T-cell (primary cell): ENCODE measurements around the gene MCF2L. TPM values are rescaled to one million over a fixed set of nuclear protein-coding genes. Genes with fewer than 3 reads are reported as not detected.
"Not testable (repeated sequence)": the region's sequence is repeated elsewhere in the genome, so short reads cannot be mapped to it uniquely, and the experiment has no call there.

Source experiments
- ATAC-seq, 4 experiments: fragments of 200-7000 bp in 3 of 4; fragments of 150-1000 bp in 1 of 4; cut with Tn5 transposase; replicated peaks in 1 of 4; 1 replicate in 3 of 4; 2 replicates in 1 of 4; pipeline ENCODE4 v1.10.0; 2021; ENCODE audit warnings: moderate library complexity in 3 of 4, mild to moderate bottlenecking in 2 of 4, moderate number of reproducible peaks in 1 of 4
- CTCF ChIA-PET, 2 donors: fragments of 300-600 bp; sonication (Branson Sonifier 250); formaldehyde crosslinking; loops; one replicate each; lab custom pipeline; 2022; ENCODE audit warnings: antibody characterized with exemption in 2 of 2; lab: Charles Lee
- POLR2A ChIA-PET, 2 donors: fragments of 300-600 bp; sonication (Branson Sonifier 250); formaldehyde crosslinking; loops; one replicate each; lab custom pipeline; 2022; ENCODE audit warnings: antibody characterized with exemption in 2 of 2; lab: Charles Lee
- DNase-seq, 35 experiments: peaks; one replicate each; pipeline versions ENCODE4 v3.0.0 to v3.0.0-alpha.2; 2013 to 2023
- H3K27ac ChIP-seq: one replicate; pipeline ENCODE4 v1.5.1; 2013; ENCODE audit warnings: low read length
- H3K27me3 ChIP-seq, 2 experiments: replicated peaks in 1 of 2; 1 replicate in 1 of 2; 2 replicates in 1 of 2; pipeline versions ENCODE4 v1.6.1 to v1.7.0; 2013; ENCODE audit warnings: low read length in 1 of 2, mixed read lengths in 1 of 2; ENCODE audit not compliant: control insufficient read depth in 2 of 2, insufficient read depth in 2 of 2; ENCODE audit errors: extremely low read depth in 1 of 2
- H3K36me3 ChIP-seq, 2 donors: 1 replicate in 1 of 2; 2 replicates in 1 of 2; pipeline versions ENCODE4 v1.6.1 to v1.7.0; 2013; ENCODE audit warnings: low read length in 1 of 2; ENCODE audit not compliant: control insufficient read depth in 2 of 2, insufficient read depth in 1 of 2; ENCODE audit errors: extremely low read depth in 1 of 2
- H3K4me1 ChIP-seq, 2 experiments: 1 replicate in 1 of 2; 2 replicates in 1 of 2; pipeline versions ENCODE4 v1.6.1 to v1.7.0; 2013; ENCODE audit warnings: low read length in 2 of 2, mixed read lengths in 1 of 2; ENCODE audit not compliant: insufficient read depth in 2 of 2, control insufficient read depth in 1 of 2; ENCODE audit errors: extremely low read depth in 1 of 2
- H3K4me3 ChIP-seq, 2 donors: 1 replicate in 1 of 2; 2 replicates in 1 of 2; pipeline versions ENCODE4 v1.5.1 to v1.7.0; 2013; ENCODE audit warnings: mild to moderate bottlenecking in 2 of 2, low read length in 1 of 2, moderate library complexity in 1 of 2; ENCODE audit not compliant: control insufficient read depth in 1 of 2; ENCODE audit errors: extremely low read depth in 1 of 2
- H3K9me3 ChIP-seq: 2 replicates; pipeline ENCODE4 v1.7.0; 2013
- H3K27ac Mint-ChIP-seq, 2 donors: one replicate each; pipeline ENCODE4 v1.8.0; 2020 to 2021; ENCODE audit warnings: mild to moderate bottlenecking in 2 of 2, mixed read lengths in 2 of 2
- H3K27me3 Mint-ChIP-seq, 2 donors: one replicate each; pipeline ENCODE4 v1.8.0; 2021 to 2022; ENCODE audit warnings: mixed read lengths in 2 of 2
- H3K36me3 Mint-ChIP-seq: one replicate; pipeline ENCODE4 v1.8.0; 2021; ENCODE audit warnings: mixed read lengths
- H3K4me1 Mint-ChIP-seq, 3 donors: one replicate each; pipeline ENCODE4 v1.8.0; 2020 to 2022; ENCODE audit warnings: mixed read lengths in 3 of 3, mild to moderate bottlenecking in 1 of 3
- H3K4me3 Mint-ChIP-seq, 3 donors: one replicate each; pipeline ENCODE4 v1.8.0; 2020 to 2022; ENCODE audit warnings: mild to moderate bottlenecking in 3 of 3, mixed read lengths in 3 of 3, moderate library complexity in 3 of 3
- H3K9me3 Mint-ChIP-seq, 3 donors: one replicate each; pipeline ENCODE4 v1.8.0; 2020 to 2022; ENCODE audit warnings: mixed read lengths in 3 of 3
- WGBS: methylation state at CpG from one replicate; pipeline ENCODE4 v1.1.5; 2013; ENCODE audit warnings: missing lambda C conversion rate; ENCODE audit not compliant: insufficient coverage; 5-methylcytosine and 5-hydroxymethylcytosine counted together
- total RNA-seq, 35 experiments: library from RNA in 6 of 35; stranded (reverse) in 6 of 35; fragments of 120-200 nt in 1 of 35; gene quantifications; one replicate each; pipeline versions ENCODE4 v1.2.1 to v1.2.4 and lab custom pipeline; 2013 to 2026

The MCF2L gene
- total RNA-seq, 5 donors from 2014 or later (not counting 1 experiment from before 2014, with no cell fraction given), result 18.2 to 30.0 (median 24.7) TPM

DNA sequence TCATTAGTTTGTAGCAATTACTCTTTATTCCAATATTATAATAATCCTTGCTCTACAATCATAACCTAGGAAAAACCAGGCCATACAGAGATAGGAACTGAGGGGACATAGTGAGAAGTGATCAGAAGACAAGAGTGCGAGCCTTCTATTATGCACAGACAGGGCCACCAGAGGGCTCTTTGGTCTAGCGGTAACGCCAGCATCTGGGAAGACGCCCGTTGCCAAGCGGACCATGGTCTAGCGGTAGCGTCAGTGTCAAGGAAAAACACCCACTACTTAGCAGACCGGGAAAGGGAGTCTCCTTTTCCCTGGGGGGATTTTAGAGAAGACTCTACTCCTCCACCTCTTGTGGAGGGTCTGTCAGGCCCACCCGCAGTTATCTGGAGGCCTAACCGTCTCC lies 27.2 kb upstream of the MCF2L start:
- not testable (repeated sequence) for ATAC-seq, H3K9me3 ChIP-seq
- CTCF ChIA-PET, result interaction anchor here in 1 of 2 donors (1.6 kb wide), 1 partner anchor 88 kb away, joined by 15 read pairs; no protein-coding TSS in a partner anchor

DNA sequence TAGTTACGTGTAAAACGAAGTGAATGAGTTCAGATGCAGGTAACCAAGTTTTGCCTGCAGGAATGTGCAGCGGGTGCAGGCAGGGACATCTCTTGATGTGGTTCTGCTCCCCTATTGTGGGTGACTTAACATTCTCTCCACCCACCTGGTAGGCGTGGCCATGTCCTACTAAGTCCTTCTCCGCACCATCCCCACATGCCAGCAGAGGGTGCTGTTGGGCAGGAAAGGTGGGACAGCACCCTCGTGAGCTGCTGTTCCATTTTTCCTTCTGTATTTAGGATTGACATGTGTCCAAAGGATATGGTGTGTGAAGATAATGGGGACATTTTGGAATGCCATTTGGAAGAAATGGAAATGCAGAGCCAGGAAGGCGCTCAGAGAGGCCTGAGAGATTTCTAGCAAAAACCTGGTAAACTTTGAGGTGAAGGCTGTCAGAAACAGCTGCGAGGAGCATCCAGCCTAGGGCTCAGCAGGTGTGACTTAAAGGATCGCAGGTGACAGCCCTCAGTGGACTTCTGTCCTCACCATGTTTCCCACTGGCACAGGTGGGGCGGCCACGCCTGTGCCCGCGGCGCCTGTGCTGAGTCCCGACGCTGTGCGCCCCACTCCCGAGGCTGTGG lies 26.2 kb upstream of the MCF2L start:
- no peaks in the 10 kb centered on the region for H3K36me3 ChIP-seq
- H3K27me3 ChIP-seq, result peaks cover 0 to 39% of the 10 kb centered on the region in 2 experiments
- H3K4me1 Mint-ChIP-seq, result peaks cover 8 to 11% (median 10%) of the 10 kb centered on the region in 3 donors
- ChIA-PET CTCF (interaction anchor here (0.6 to 1.6 kb wide), 7 partner anchors 35 to 451 kb away, joined by 3 to 15 read pairs (median 3); no protein-coding TSS in a partner anchor), POLR2A (no interaction called here)
- H3K4me3 Mint-ChIP-seq, result peak overlapping the region; percentile 80 to 90 (median 89)
- H3K4me1 ChIP-seq, result peaks cover 7 to 17% of the 10 kb centered on the region in 2 experiments
- ATAC-seq (peak; percentile 94 to 98 (median 96)), DNase-seq (peak; percentile 83 to 98 (median 94))
- H3K4me3 ChIP-seq, result peak overlapping the region; percentile 36 to 82
- no peaks in the 10 kb centered on the region for H3K36me3 Mint-ChIP-seq
- H3K9me3 ChIP-seq, result no peaks in the 10 kb centered on the region
- peaks cover 23 to 27% of the 10 kb centered on the region in 2 donors for H3K27me3 Mint-ChIP-seq
- H3K9me3 Mint-ChIP-seq, result peaks cover 0 to under 1% (median 0%) of the 10 kb centered on the region in 3 donors
- H3K27ac ChIP-seq, result no peak overlapping the region
- H3K27ac Mint-ChIP-seq, result no peak overlapping the region
- under 1% methylated on average over 13 of the region's 18 CpGs for WGBS

More for the DNA sequence above, 27.2 kb upstream of the MCF2L start:
- H3K4me3 ChIP-seq, H3K36me3 Mint-ChIP-seq, POLR2A ChIA-PET, H3K27ac Mint-ChIP-seq, H3K27ac ChIP-seq, H3K4me3 Mint-ChIP-seq, H3K36me3 ChIP-seq, H3K9me3 Mint-ChIP-seq, DNase-seq: not testable (repeated sequence)
- 45% methylated on average over 2 of the region's 11 CpGs for WGBS
- peaks cover 7 to 17% of the 10 kb centered on the region in 2 experiments for H3K4me1 ChIP-seq
- peaks cover 8 to 11% (median 10%) of the 10 kb centered on the region in 3 donors for H3K4me1 Mint-ChIP-seq
- H3K27me3 Mint-ChIP-seq, result peaks cover 23 to 27% of the 10 kb centered on the region in 2 donors
- peaks cover 0 to 40% of the 10 kb centered on the region in 2 experiments for H3K27me3 ChIP-seq

DNA sequence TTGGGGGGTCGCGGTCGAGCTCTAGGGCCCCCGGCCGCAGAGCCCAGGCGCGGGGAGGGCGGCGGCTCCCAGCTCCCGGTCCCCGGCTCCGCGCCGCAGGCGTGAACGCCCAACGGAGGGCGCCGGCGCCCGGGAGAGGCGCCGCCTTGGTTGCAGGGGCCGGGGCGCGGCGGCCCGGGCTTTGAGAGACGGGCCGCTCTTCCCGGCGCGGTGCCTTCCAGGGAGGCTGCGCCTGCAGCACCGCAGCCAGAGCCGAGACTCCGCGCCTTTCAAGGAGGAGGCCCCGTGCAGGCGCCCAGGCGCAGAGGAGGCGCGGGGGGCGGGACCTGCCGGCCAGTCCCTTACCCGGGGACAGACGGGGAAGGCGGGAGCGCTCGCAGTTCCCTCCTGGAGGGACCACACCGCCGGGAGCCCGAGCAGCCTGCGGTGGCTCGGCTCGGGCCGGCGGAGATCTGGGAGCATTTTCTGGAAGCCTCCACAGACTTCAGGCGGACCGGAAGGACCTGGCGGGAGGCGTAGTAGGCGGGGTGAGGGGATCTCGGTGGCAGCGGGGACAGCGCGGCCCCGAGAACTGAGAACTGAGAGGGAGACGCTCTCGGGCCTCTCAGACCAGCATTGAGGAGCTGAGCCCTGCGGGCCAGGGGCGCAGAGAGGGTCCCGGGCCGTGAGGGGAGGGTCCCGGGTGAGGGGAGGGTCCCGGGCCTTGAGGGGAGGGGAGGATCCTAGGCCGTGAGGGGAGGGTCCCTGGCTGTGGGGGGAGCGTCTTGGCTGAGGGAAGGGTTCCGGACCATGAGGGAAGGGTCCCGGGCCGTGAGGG lies 25.5 kb upstream of the MCF2L start:
- H3K27me3 Mint-ChIP-seq, result peaks cover 26 to 27% of the 10 kb centered on the region in 2 donors
- CTCF ChIA-PET, result interaction anchor here (0.6 to 1.6 kb wide), 7 partner anchors 34 to 451 kb away, joined by 3 to 15 read pairs (median 3); no protein-coding TSS in a partner anchor
- H3K36me3 ChIP-seq, result no peaks in the 10 kb centered on the region

DNA sequence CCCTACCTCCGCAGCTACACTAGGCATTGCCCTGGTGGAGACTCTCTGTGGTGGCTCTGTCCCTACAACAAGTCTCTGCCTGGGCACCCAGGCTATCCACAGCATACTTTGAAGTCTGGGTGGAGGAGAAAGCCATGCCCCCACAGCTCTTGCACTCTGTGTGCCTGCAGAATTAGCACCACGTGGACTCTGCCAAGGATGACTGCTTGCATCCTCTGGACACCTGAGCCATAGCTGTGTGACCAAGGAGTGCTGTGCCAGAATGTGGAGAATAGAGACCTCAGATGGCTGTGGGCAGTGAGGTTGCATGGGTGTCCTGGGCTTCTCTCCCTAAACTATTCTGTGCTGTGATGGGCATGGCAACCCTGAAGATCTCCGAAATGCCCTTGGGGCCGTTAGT lies 21.2 kb upstream of the MCF2L start:
- 69% methylated on average over 2 of the region's 4 CpGs for WGBS
- ChIA-PET POLR2A (no interaction called here), CTCF (no interaction called here)
- no peak overlapping the region for H3K27ac ChIP-seq
- ATAC-seq (no peak), DNase-seq (no peak)
- Mint-ChIP-seq H3K4me3 (no peak overlapping the region), H3K9me3 (no peaks in the 10 kb centered on the region), H3K36me3 (no peaks in the 10 kb centered on the region), H3K27ac (no peak overlapping the region), H3K4me1 (peaks cover 1 to 5% (median 2%) of the 10 kb centered on the region in 3 donors), H3K27me3 (peaks cover 15 to 33% of the 10 kb centered on the region in 2 donors)
- peaks cover 4 to 11% of the 10 kb centered on the region in 2 experiments for H3K4me1 ChIP-seq
- no peaks in the 10 kb centered on the region for H3K9me3 ChIP-seq
- H3K36me3 ChIP-seq, result no peaks in the 10 kb centered on the region
- peaks cover 0 to 16% of the 10 kb centered on the region in 2 experiments for H3K27me3 ChIP-seq
- no peak overlapping the region for H3K4me3 ChIP-seq

More for the DNA sequence above, 25.5 kb upstream of the MCF2L start:
- WGBS, result 3% methylated on average over 81 of the region's 81 CpGs
- Histone ChIP-seq H3K4me1 (peaks cover 7 to 17% of the 10 kb centered on the region in 2 experiments), H3K9me3 (no peaks in the 10 kb centered on the region), H3K4me3 (peak overlapping the region; percentile 53 to 82), H3K27ac (no peak overlapping the region), H3K27me3 (peaks cover 0 to 33% of the 10 kb centered on the region in 2 experiments)
- Mint-ChIP-seq H3K4me3 (peak overlapping the region; percentile 62 to 66 (median 65)), H3K9me3 (no peaks in the 10 kb centered on the region), H3K36me3 (no peaks in the 10 kb centered on the region), H3K4me1 (peaks cover 8 to 11% (median 10%) of the 10 kb centered on the region in 3 donors), H3K27ac (no peak overlapping the region)
- POLR2A ChIA-PET, result no interaction called here
- DNase-seq (peak in 10 of 35 experiments; percentile 6 to 28 (median 12)), ATAC-seq (peak; percentile 19 to 47 (median 35))

DNA sequence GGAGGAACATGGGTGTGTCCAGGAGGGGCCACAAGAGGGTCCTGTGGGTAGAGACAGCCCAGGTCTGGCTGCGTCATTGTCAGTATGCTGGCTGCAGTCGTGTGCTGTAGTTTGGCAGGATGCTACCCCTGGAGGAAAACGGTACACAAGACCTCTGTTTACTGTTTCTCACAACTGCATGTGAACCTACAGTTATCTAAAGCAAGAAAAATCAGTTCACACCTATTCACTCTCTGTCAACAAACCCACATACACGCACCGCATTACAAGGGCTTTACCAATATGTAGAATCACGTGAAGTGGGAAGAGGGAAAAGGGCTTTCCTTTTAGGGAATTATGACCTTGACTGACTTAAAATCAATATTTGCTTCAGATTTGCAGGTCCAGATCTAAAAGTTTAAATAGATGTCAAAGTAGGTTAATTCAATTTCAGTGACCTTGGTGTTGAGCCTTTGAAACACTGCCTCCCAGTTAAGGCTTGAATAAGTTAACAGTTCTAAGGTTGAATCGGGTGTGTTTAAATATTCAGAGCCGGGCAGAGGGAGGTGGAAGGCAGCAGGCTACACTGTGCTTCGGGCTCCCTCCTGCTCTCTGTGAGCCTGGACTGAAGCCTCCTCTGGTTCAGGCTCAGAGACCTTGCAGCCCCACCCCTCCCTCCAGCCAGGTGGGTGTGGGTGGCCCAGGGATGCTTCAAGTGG lies 17.2 kb upstream of the MCF2L start:
- ChIA-PET POLR2A (no interaction called here), CTCF (no interaction called here)
- Mint-ChIP-seq H3K36me3 (no peaks in the 10 kb centered on the region), H3K4me1 (no peaks in the 10 kb centered on the region), H3K4me3 (no peak overlapping the region), H3K27ac (no peak overlapping the region), H3K27me3 (peaks cover 7 to 23% of the 10 kb centered on the region in 2 donors), H3K9me3 (no peaks in the 10 kb centered on the region)
- H3K4me3 ChIP-seq, result no peak overlapping the region
- no peak for DNase-seq
- 90% methylated on average over 2 of the region's 9 CpGs for WGBS
- ATAC-seq, result no peak
- H3K27ac ChIP-seq, result no peak overlapping the region
- H3K36me3 ChIP-seq, result no peaks in the 10 kb centered on the region
- no peaks in the 10 kb centered on the region for H3K9me3 ChIP-seq
- peaks cover 0 to 33% of the 10 kb centered on the region in 2 experiments for H3K27me3 ChIP-seq
- no peaks in the 10 kb centered on the region for H3K4me1 ChIP-seq
